Liver (tissue), 9 donors: ENCODE results near the gene TMEM229A. TPM values are rescaled to one million over a fixed set of nuclear protein-coding genes. Genes with fewer than 3 reads are reported as not detected.

Experiments
- DNase-seq: peaks from one replicate; pipeline ENCODE4 v3.0.0-alpha.2; 2017; ENCODE audit warnings: low spot score
- H3K27ac ChIP-seq, 2 donors: one replicate each; pipeline ENCODE4 v1.7.0; 2013; ENCODE audit warnings: inconsistent platforms in 2 of 2, low read length in 2 of 2, control low read depth in 1 of 2, low read depth in 1 of 2, mild to moderate bottlenecking in 1 of 2
- H3K27me3 ChIP-seq, 4 donors: one replicate each; pipeline versions ENCODE4 v1.6.1 to v1.7.0; 2013; ENCODE audit warnings: low read length in 3 of 4, inconsistent platforms in 1 of 4, mild to moderate bottlenecking in 1 of 4, moderate library complexity in 1 of 4; ENCODE audit not compliant: control insufficient read depth in 4 of 4, insufficient read depth in 4 of 4
- H3K36me3 ChIP-seq, 4 donors: one replicate each; pipeline versions ENCODE4 v1.6.1 to v1.7.0; 2013; ENCODE audit warnings: low read length in 3 of 4, mild to moderate bottlenecking in 3 of 4, low read depth in 1 of 4, moderate library complexity in 1 of 4; ENCODE audit not compliant: control insufficient read depth in 4 of 4, insufficient read depth in 3 of 4
- H3K4me1 ChIP-seq, 4 donors: one replicate each; pipeline versions ENCODE4 v1.6.1 to v1.7.0; 2013; ENCODE audit warnings: low read length in 3 of 4, mild to moderate bottlenecking in 3 of 4, moderate library complexity in 1 of 4; ENCODE audit not compliant: control insufficient read depth in 4 of 4, insufficient read depth in 4 of 4
- H3K4me3 ChIP-seq, 3 donors: one replicate each; pipeline versions ENCODE4 v1.6.1 to v1.7.0; 2013; ENCODE audit warnings: low read length in 3 of 3, control low read depth in 1 of 3, low read depth in 1 of 3, mild to moderate bottlenecking in 1 of 3
- H3K9ac ChIP-seq, 2 donors: one replicate each; pipeline ENCODE4 v1.7.0; 2013; ENCODE audit warnings: low read length in 2 of 2, mild to moderate bottlenecking in 2 of 2, moderate library complexity in 2 of 2, control low read depth in 1 of 2, low read depth in 1 of 2
- H3K9me3 ChIP-seq, 4 donors: one replicate each; pipeline versions ENCODE4 v1.6.1 to v1.7.0; 2013; ENCODE audit warnings: low read length in 3 of 4; ENCODE audit not compliant: control insufficient read depth in 4 of 4
- ATF3 ChIP-seq: IDR thresholded peaks from 2 replicates; pipeline ENCODE4 v1.6.1; 2016; ENCODE audit warnings: antibody characterized with exemption
- CTCF ChIP-seq: fragments of 150-350 bp; IDR thresholded peaks from 2 replicates; pipeline ENCODE4 v1.5.1; 2017; ENCODE audit warnings: improper control_type of control experiment, low read depth, low read length; ENCODE audit not compliant: missing input control
- EGR1 ChIP-seq, 2 donors: IDR thresholded peaks; 2 replicates each; pipeline ENCODE4 v1.6.1; 2016 to 2018; ENCODE audit warnings: antibody characterized with exemption in 2 of 2, low read depth in 2 of 2
- FOXA1 ChIP-seq: IDR thresholded peaks from 2 replicates; pipeline ENCODE4 v1.6.1; 2016; ENCODE audit warnings: antibody characterized with exemption
- FOXA2 ChIP-seq: IDR thresholded peaks from 2 replicates; pipeline ENCODE4 v1.6.1; 2016; ENCODE audit warnings: antibody characterized with exemption
- GABPA ChIP-seq, 2 donors: IDR thresholded peaks in 1 of 2; conservative IDR thresholded peaks in 1 of 2; 2 replicates each; pipeline ENCODE4 v1.6.1; 2016; ENCODE audit warnings: antibody characterized with exemption in 2 of 2, mild to moderate bottlenecking in 1 of 2, moderate library complexity in 1 of 2
- HNF4G ChIP-seq: IDR thresholded peaks from 2 replicates; pipeline ENCODE4 v1.6.1; 2016; ENCODE audit warnings: antibody characterized with exemption
- MAX ChIP-seq: IDR thresholded peaks from 2 replicates; pipeline ENCODE4 v1.6.1; 2016; ENCODE audit warnings: antibody characterized with exemption
- NR2F2 ChIP-seq: IDR thresholded peaks from 2 replicates; pipeline ENCODE4 v1.6.1; 2016; ENCODE audit warnings: antibody characterized with exemption
- RAD21 ChIP-seq, 2 donors: IDR thresholded peaks; 2 replicates each; pipeline ENCODE4 v1.6.1; 2016; ENCODE audit warnings: antibody characterized with exemption in 2 of 2, mild to moderate bottlenecking in 2 of 2
- REST ChIP-seq: IDR thresholded peaks from 2 replicates; pipeline ENCODE4 v1.6.1; 2016; ENCODE audit warnings: antibody characterized with exemption, mild to moderate bottlenecking
- RXRA ChIP-seq, 2 donors: IDR thresholded peaks; 2 replicates each; pipeline ENCODE4 v1.6.1; 2017 to 2018; ENCODE audit warnings: antibody characterized with exemption in 2 of 2, mild to moderate bottlenecking in 1 of 2
- SP1 ChIP-seq: IDR thresholded peaks from 2 replicates; pipeline ENCODE4 v1.6.1; 2018; ENCODE audit warnings: antibody characterized with exemption, mild to moderate bottlenecking
- TAF1 ChIP-seq: conservative IDR thresholded peaks from 2 replicates; pipeline ENCODE4 v1.6.1; 2016; ENCODE audit warnings: antibody characterized with exemption, mild to moderate bottlenecking
- ZBTB33 ChIP-seq: IDR thresholded peaks from 2 replicates; pipeline ENCODE4 v1.6.1; 2016; ENCODE audit warnings: antibody characterized with exemption
- WGBS: extraction: QIAGEN DNeasy Blood & Tissue Kit; methylation state at CpG from one replicate; pipeline ENCODE4 v1.1.7; 2013; 5-methylcytosine and 5-hydroxymethylcytosine counted together
- polyA plus RNA-seq, 2 donors: library from polyadenylated mRNA; stranded (reverse) in 1 of 2; unstranded in 1 of 2; fragments of 200-250 nt in 1 of 2; fragments of >200 nt in 1 of 2; fragmentation: Nextera tagmentation in 1 of 2; extraction: Ambion mirVana in 1 of 2; gene quantifications; one replicate each; pipeline versions ENCODE4 v1.2.1 to v1.2.3, GENCODE V29; 2013 to 2015
- total RNA-seq, 2 donors: library from RNA; depleted of rRNA; stranded (reverse); fragments of >200 nt; gene quantifications; one replicate each; pipeline ENCODE4 v1.2.3, GENCODE V29; 2014
- donor health status: healthy.
- donor health status: healthy.
- donor health status: healthy.
- donor health status: healthy.
- donor health status: healthy.

TMEM229A gene
- total and polyA plus RNA-seq, 4 donors: 0.23 TPM; not detected in 3

GRCh38 chr7:124071843-124072242, 39.0 kb upstream of the TMEM229A start (continued):
- TF ChIP-seq EGR1 (IDR thresholded peaks at IDR 0.05; ENCODE audit: low read depth in 2 of 2) (no peak), HNF4G (no peak), CTCF (no peak), NR2F2 (no peak)

GRCh38 chr7:124062171-124062570, 29.3 kb upstream of the TMEM229A start:
- Histone ChIP-seq H3K27me3 (peaks cover 0 to 3% (median 0%) of the 10 kb centered on the region in 4 donors), H3K9ac (no peak overlapping the region), H3K27ac (no peak overlapping the region), H3K9me3 (no peaks in the 10 kb centered on the region), H3K4me3 (no peak overlapping the region), H3K4me1 (no peaks in the 10 kb centered on the region), H3K36me3 (no peaks in the 10 kb centered on the region)
- no peak for TF ChIP-seq NR2F2
- no peak for TF ChIP-seq REST
- no peak for TF ChIP-seq SP1
- TF ChIP-seq ZBTB33: no peak
- no peak for TF ChIP-seq GABPA (IDR thresholded peaks at IDR 0.05 in 1 of 2, conservative IDR thresholded peaks at IDR 0.05 in 1 of 2)
- TF ChIP-seq RXRA (IDR thresholded peaks at IDR 0.05): no peak
- no peak for TF ChIP-seq EGR1 (IDR thresholded peaks at IDR 0.05; ENCODE audit: low read depth in 2 of 2)
- TF ChIP-seq TAF1: no peak
- no peak for TF ChIP-seq MAX
- TF ChIP-seq ATF3: no peak
- no peak for TF ChIP-seq FOXA2
- TF ChIP-seq RAD21 (IDR thresholded peaks at IDR 0.05): no peak
- TF ChIP-seq FOXA1: no peak
- 42% methylated on average over 1 of the region's 1 CpG for WGBS
- no peak for DNase-seq
